ENCODE measurements around the gene HNMT.

Gene HNMT

DNA sequence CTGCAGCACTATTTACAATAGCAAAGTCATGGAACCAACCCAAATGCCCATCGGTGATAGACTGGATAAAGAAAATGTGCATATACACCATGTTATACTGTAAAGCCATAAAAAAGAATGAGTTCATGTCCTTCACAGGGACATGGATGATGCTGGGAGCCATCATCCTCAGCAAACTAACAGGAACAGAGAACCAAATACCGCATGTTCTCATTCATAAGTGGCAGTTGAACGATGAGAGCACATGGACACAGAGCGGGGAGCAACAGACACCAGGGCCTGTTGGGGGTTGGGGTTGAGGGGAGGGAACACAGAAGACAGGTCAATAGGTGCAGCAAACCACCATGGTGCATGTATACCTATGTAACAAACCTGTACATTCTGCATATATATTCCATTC lies 33.5 kb downstream of the HNMT start:
- H3K4me3 ChIP-seq (ENCODE audit: insufficient read depth, low read length, poor library complexity, severe bottlenecking): no peak overlapping the region
- H3F3A ChIP-seq (ENCODE audit: insufficient read depth): no peaks in the 10 kb centered on the region
- H2AFZ ChIP-seq (ENCODE audit: low read depth, low read length, severe bottlenecking): no peak overlapping the region
- H3K9me3 ChIP-seq (ENCODE audit: insufficient read depth, low read length): no peaks in the 10 kb centered on the region
- H3K27me3 ChIP-seq (ENCODE audit: low read length): no peaks in the 10 kb centered on the region
- TF ChIP-seq EZH2phosphoT487 (conservative IDR thresholded peaks at IDR 0.05; ENCODE audit: low read length): no peak
- TF ChIP-seq, protein P1, sequence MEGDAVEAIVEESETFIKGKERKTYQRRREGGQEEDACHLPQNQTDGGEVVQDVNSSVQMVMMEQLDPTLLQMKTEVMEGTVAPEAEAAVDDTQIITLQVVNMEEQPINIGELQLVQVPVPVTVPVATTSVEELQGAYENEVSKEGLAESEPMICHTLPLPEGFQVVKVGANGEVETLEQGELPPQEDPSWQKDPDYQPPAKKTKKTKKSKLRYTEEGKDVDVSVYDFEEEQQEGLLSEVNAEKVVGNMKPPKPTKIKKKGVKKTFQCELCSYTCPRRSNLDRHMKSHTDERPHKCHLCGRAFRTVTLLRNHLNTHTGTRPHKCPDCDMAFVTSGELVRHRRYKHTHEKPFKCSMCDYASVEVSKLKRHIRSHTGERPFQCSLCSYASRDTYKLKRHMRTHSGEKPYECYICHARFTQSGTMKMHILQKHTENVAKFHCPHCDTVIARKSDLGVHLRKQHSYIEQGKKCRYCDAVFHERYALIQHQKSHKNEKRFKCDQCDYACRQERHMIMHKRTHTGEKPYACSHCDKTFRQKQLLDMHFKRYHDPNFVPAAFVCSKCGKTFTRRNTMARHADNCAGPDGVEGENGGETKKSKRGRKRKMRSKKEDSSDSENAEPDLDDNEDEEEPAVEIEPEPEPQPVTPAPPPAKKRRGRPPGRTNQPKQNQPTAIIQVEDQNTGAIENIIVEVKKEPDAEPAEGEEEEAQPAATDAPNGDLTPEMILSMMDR (IDR thresholded peaks at IDR 0.05; ENCODE audit: insufficient read depth, low read length, poor library complexity, severe bottlenecking): no peak
- no peaks in the 10 kb centered on the region for H4K20me1 ChIP-seq (ENCODE audit: low read depth, low read length)
- H3K9me2 ChIP-seq (replicated peaks; ENCODE audit: insufficient read depth, low read length): no peaks in the 10 kb centered on the region
- no peak overlapping the region for H3K4me2 ChIP-seq (ENCODE audit: low read depth, low read length, poor library complexity, severe bottlenecking)
- no peak overlapping the region for H3K9ac ChIP-seq (ENCODE audit: low read length)
- no peaks in the 10 kb centered on the region for H3K79me2 ChIP-seq (ENCODE audit: insufficient read depth, low read length)
- H3K36me3 ChIP-seq (ENCODE audit: low read length): no peaks in the 10 kb centered on the region
- no peak overlapping the region for H3K27ac ChIP-seq (ENCODE audit: low read depth, low read length)

DNA sequence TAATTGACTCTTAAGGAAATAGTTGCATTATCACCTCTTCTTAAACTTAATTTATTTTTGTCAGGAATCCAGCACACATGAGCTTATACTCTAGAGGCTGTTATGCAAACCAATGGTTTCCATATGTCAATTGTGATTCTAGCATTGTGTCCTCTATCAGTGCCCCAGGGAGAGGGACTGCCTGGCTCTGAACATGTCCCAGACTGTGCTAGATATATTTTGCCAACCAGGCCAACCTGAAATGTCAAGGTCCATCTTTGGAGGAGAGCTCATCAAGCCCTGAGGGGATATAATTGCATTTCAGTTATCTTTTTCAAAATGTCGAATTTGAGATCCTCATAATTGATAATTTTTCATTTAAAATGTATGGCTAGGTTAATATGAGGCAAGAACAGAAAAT lies 34.2 kb downstream of the HNMT start:
- no peak overlapping the region for H3K4me2 ChIP-seq (ENCODE audit: low read depth, low read length, poor library complexity, severe bottlenecking)
- H3K79me2 ChIP-seq (ENCODE audit: insufficient read depth, low read length): no peaks in the 10 kb centered on the region
- H2AFZ ChIP-seq (ENCODE audit: low read depth, low read length, severe bottlenecking): no peak overlapping the region
- no peak overlapping the region for H3K9ac ChIP-seq (ENCODE audit: low read length)
- no peak overlapping the region for H3K4me3 ChIP-seq (ENCODE audit: insufficient read depth, low read length, poor library complexity, severe bottlenecking)
- H3K36me3 ChIP-seq (ENCODE audit: low read length): no peaks in the 10 kb centered on the region
- no peaks in the 10 kb centered on the region for H3K9me2 ChIP-seq (replicated peaks; ENCODE audit: insufficient read depth, low read length)
- no peaks in the 10 kb centered on the region for H3F3A ChIP-seq (ENCODE audit: insufficient read depth)
- no peak for TF ChIP-seq EZH2phosphoT487 (conservative IDR thresholded peaks at IDR 0.05; ENCODE audit: low read length)
- TF ChIP-seq, protein P1 (IDR thresholded peaks at IDR 0.05; ENCODE audit: insufficient read depth, low read length, poor library complexity, severe bottlenecking): no peak
- no peak overlapping the region for H3K27ac ChIP-seq (ENCODE audit: low read depth, low read length)
- no peaks in the 10 kb centered on the region for H3K27me3 ChIP-seq (ENCODE audit: low read length)
- no peaks in the 10 kb centered on the region for H3K9me3 ChIP-seq (ENCODE audit: insufficient read depth, low read length)
- no peaks in the 10 kb centered on the region for H4K20me1 ChIP-seq (ENCODE audit: low read depth, low read length)

DNA sequence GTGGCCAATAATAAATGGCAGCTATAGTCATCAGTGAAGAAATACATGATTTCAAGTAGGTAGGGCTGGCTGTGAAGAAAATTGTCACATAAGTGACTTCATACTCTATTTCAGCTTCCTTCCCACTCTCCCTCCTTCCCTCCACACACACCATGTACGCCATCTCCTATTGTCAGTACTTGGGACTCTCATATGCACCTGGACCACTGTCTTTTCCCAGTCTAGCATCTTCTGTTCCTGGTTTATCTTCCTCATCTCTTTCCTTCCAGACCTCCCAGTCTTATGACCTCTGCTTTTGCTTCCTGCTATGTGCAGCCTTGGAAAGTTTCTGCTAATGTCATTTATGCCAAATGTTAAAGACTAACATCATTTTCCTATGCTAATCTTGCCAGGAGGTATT lies 35.0 kb downstream of the HNMT start:
- no peaks in the 10 kb centered on the region for H3K79me2 ChIP-seq (ENCODE audit: insufficient read depth, low read length)
- no peak overlapping the region for H3K27ac ChIP-seq (ENCODE audit: low read depth, low read length)
- no peak overlapping the region for H3K4me2 ChIP-seq (ENCODE audit: low read depth, low read length, poor library complexity, severe bottlenecking)
- no peaks in the 10 kb centered on the region for H3K27me3 ChIP-seq (ENCODE audit: low read length)
- no peaks in the 10 kb centered on the region for H3K9me2 ChIP-seq (replicated peaks; ENCODE audit: insufficient read depth, low read length)
- TF ChIP-seq EZH2phosphoT487 (conservative IDR thresholded peaks at IDR 0.05; ENCODE audit: low read length): no peak
- TF ChIP-seq, protein P1 (IDR thresholded peaks at IDR 0.05; ENCODE audit: insufficient read depth, low read length, poor library complexity, severe bottlenecking): no peak
- H3F3A ChIP-seq (ENCODE audit: insufficient read depth): no peaks in the 10 kb centered on the region
- H3K9me3 ChIP-seq (ENCODE audit: insufficient read depth, low read length): no peaks in the 10 kb centered on the region
- no peak overlapping the region for H3K4me3 ChIP-seq (ENCODE audit: insufficient read depth, low read length, poor library complexity, severe bottlenecking)
- H2AFZ ChIP-seq (ENCODE audit: low read depth, low read length, severe bottlenecking): no peak overlapping the region
- H3K9ac ChIP-seq (ENCODE audit: low read length): no peak overlapping the region
- H3K36me3 ChIP-seq (ENCODE audit: low read length): no peaks in the 10 kb centered on the region
- H4K20me1 ChIP-seq (ENCODE audit: low read depth, low read length): no peaks in the 10 kb centered on the region
